ENCODE results near the gene DESI1. TPM values are rescaled to one million over a fixed set of nuclear protein-coding genes. Genes with fewer than 3 reads are reported as not detected.

DESI1 gene
- total RNA-seq, 1 donor from 2014 or later, result 26.2 TPM

DNA sequence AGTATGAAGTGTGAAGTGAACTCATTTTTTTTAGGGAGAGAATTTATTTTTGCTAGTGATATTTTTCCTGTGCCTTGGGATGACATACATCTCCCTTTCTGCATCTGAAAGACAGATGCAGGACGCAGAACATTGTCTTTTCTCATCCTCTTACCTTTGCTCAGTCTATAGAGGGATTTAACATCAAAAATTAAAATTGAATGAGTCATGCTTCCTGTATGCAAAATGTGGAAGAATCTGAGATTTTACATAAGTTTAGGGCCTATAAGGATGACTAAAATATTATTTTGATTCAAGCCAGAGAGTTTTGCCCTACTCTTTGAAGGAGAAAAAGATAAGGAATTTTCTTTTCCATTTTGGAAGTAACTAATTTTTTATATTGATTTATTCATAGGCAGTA is 27.6 kb upstream of the DESI1 start:
- Mint-ChIP-seq H3K36me3 (ENCODE audit: unreplicated experiment) (peaks cover 30% of the 10 kb centered on the region), H3K4me1 (ENCODE audit: unreplicated experiment) (no peaks in the 10 kb centered on the region), H3K9me3 (ENCODE audit: unreplicated experiment) (no peaks in the 10 kb centered on the region), H3K27ac (ENCODE audit: unreplicated experiment) (no peak overlapping the region), H3K27me3 (ENCODE audit: unreplicated experiment) (no peaks in the 10 kb centered on the region), H3K4me3 (ENCODE audit: unreplicated experiment) (no peak overlapping the region)
- TF ChIP-seq, protein P1, sequence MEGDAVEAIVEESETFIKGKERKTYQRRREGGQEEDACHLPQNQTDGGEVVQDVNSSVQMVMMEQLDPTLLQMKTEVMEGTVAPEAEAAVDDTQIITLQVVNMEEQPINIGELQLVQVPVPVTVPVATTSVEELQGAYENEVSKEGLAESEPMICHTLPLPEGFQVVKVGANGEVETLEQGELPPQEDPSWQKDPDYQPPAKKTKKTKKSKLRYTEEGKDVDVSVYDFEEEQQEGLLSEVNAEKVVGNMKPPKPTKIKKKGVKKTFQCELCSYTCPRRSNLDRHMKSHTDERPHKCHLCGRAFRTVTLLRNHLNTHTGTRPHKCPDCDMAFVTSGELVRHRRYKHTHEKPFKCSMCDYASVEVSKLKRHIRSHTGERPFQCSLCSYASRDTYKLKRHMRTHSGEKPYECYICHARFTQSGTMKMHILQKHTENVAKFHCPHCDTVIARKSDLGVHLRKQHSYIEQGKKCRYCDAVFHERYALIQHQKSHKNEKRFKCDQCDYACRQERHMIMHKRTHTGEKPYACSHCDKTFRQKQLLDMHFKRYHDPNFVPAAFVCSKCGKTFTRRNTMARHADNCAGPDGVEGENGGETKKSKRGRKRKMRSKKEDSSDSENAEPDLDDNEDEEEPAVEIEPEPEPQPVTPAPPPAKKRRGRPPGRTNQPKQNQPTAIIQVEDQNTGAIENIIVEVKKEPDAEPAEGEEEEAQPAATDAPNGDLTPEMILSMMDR (IDR thresholded peaks at IDR 0.05), result no peak
- DNase-seq (ENCODE audit: extremely low spot score, unreplicated experiment), result no peak

DNA sequence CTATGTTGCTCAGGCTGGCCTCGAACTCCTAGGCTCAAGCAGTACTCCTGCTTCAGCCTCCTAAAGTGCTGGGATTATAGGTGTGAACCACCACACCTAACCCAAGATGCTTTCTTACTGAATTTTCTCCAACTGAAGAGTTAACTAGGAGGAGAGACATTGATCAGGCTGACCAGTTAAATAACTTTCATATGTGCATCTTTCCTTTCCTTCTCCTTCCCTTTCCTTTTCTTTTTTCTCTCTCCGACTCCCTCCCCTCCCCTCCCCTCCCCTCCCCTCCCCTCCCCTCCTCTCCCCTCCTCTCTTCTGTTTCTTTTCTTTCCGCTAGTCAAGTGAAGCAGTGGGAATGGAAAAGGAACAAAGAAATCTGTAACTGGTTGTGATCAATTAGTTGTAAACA is 26.9 kb upstream of the DESI1 start:
- H3K4me3 Mint-ChIP-seq (ENCODE audit: unreplicated experiment), result no peak overlapping the region
- DNase-seq (ENCODE audit: extremely low spot score, unreplicated experiment), result no peak

DNA sequence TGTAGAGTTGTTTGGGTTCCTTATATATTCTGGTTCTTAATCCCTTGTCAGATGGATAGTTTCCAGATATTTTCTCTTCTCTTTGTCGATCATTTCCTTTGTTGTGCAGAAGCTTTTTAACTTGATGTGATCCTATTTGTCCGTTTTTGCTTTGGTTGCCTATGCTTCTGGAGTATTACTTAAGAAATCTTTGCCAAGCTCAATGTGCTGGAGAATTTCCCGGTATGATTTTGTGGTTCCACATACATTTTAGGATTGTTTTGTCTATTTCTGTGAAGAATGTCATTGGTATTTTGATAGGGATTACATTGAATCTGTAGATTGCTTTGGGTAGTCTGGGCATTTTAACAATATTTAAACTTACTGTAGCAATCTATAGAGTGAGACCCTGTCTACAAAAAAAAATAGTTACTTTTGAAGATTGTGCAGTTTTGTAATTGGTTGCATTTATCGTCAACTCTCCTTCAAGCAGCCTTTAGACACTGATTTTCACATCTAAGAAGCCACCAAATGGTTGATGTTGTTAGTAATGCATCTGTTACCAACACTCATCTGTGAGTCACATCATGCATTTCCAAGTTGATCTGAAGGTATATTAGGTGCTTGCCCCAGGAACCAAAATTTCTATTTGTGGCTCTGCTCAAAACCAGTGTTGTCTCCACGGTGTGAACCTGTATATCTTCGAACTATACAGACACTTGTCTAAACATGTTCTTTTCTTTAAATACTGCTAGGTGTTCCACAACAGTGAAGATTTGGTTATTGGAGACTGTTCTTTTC is 21.7 kb upstream of the DESI1 start:
- TF ChIP-seq, protein P1 (IDR thresholded peaks at IDR 0.05), result no peak
- Mint-ChIP-seq H3K36me3 (ENCODE audit: unreplicated experiment) (peaks cover 34% of the 10 kb centered on the region), H3K4me3 (ENCODE audit: unreplicated experiment) (no peak overlapping the region), H3K9me3 (ENCODE audit: unreplicated experiment) (no peaks in the 10 kb centered on the region), H3K4me1 (ENCODE audit: unreplicated experiment) (no peaks in the 10 kb centered on the region), H3K27me3 (ENCODE audit: unreplicated experiment) (no peaks in the 10 kb centered on the region), H3K27ac (ENCODE audit: unreplicated experiment) (no peak overlapping the region)
- no peak for DNase-seq (ENCODE audit: extremely low spot score, unreplicated experiment)

More for the DNA sequence above, 26.9 kb upstream of the DESI1 start:
- Mint-ChIP-seq H3K9me3 (ENCODE audit: unreplicated experiment) (no peaks in the 10 kb centered on the region), H3K27me3 (ENCODE audit: unreplicated experiment) (no peaks in the 10 kb centered on the region), H3K4me1 (ENCODE audit: unreplicated experiment) (no peaks in the 10 kb centered on the region), H3K36me3 (ENCODE audit: unreplicated experiment) (peaks cover 28% of the 10 kb centered on the region), H3K27ac (ENCODE audit: unreplicated experiment) (no peak overlapping the region)
- TF ChIP-seq, protein P1 (IDR thresholded peaks at IDR 0.05), result no peak

DNA sequence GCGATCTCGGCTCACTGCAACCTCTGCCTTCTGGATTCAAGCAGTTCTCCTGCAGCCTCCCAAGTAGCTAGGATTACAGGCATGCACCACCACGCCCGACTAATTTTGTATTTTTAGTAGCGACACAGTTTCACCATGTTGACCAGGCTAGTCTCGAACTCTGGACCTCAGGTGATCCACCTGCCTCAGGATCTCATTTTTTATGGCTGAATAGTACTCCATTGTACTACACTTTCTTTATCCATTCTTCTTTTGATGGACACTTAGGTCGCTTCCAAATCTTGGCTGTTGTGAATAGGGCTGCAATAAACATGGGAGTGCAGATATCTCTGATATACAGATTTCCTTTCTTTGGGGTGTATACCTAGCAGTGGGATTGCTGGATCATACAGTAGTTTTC is 21.0 kb upstream of the DESI1 start:
- H3K9me3 Mint-ChIP-seq (ENCODE audit: unreplicated experiment), result no peaks in the 10 kb centered on the region

DNA sequence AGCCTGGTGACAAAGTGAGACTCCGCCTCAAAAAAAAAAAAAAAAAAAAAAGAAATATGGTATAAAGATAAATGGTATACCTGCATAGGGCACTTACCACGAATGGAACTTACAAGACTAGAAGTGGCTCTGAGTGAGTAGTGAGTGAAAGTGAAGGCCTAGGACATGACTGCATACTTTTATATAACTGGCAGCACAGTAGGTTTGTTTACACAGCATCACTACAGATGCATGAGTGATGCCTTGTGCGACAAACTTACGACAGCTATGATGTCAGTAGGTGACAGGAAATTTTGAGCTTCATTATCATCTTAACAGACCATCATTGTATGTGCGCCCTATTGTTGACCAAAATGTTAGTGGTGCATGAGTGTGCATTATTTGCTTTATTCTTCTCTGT is 17.9 kb upstream of the DESI1 start:
- no peak for DNase-seq (ENCODE audit: extremely low spot score, unreplicated experiment)
- H3K9me3 Mint-ChIP-seq (ENCODE audit: unreplicated experiment), result no peaks in the 10 kb centered on the region
- peaks cover 47% of the 10 kb centered on the region for H3K36me3 Mint-ChIP-seq (ENCODE audit: unreplicated experiment)
- no peak overlapping the region for H3K4me3 Mint-ChIP-seq (ENCODE audit: unreplicated experiment)
- no peaks in the 10 kb centered on the region for H3K27me3 Mint-ChIP-seq (ENCODE audit: unreplicated experiment)
- no peak overlapping the region for H3K27ac Mint-ChIP-seq (ENCODE audit: unreplicated experiment)
- TF ChIP-seq, protein P1 (IDR thresholded peaks at IDR 0.05), result no peak
- H3K4me1 Mint-ChIP-seq (ENCODE audit: unreplicated experiment), result no peaks in the 10 kb centered on the region

More for the DNA sequence above, 21.0 kb upstream of the DESI1 start:
- H3K27ac Mint-ChIP-seq (ENCODE audit: unreplicated experiment), result no peak overlapping the region
- DNase-seq (ENCODE audit: extremely low spot score, unreplicated experiment), result no peak
- H3K4me1 Mint-ChIP-seq (ENCODE audit: unreplicated experiment), result no peaks in the 10 kb centered on the region
- TF ChIP-seq, protein P1 (IDR thresholded peaks at IDR 0.05), result no peak
- no peaks in the 10 kb centered on the region for H3K27me3 Mint-ChIP-seq (ENCODE audit: unreplicated experiment)
- no peak overlapping the region for H3K4me3 Mint-ChIP-seq (ENCODE audit: unreplicated experiment)
- peaks cover 36% of the 10 kb centered on the region for H3K36me3 Mint-ChIP-seq (ENCODE audit: unreplicated experiment)

All from osteocyte (in vitro differentiated cells).